Left renal pelvis (tissue), 4 donors: ENCODE data around the gene ANKUB1. TPM values are rescaled to one million over a fixed set of nuclear protein-coding genes. Genes with fewer than 3 reads are reported as not detected.
"Not testable (repeated sequence)": the region's sequence is repeated elsewhere in the genome, so short reads cannot be mapped to it uniquely, and the experiment has no call there.

Experiments used
- DNase-seq, 4 donors: peaks; one replicate each; pipeline ENCODE4 v3.0.0-alpha.2; 2013; ENCODE audit warnings: low read depth in 4 of 4, low spot score in 3 of 4
- polyA plus RNA-seq, 4 donors: library from polyadenylated mRNA; unstranded; fragments of 120-200 nt; gene quantifications; one replicate each; pipeline ENCODE4 v1.2.1, GENCODE V29; 2013; ENCODE audit not compliant: insufficient read length in 4 of 4

The ANKUB1 gene
- polyA plus RNA-seq, result under 1 TPM in 2 of 4 donors, not detected in 2; 0.63 to 0.72 TPM

DNA sequence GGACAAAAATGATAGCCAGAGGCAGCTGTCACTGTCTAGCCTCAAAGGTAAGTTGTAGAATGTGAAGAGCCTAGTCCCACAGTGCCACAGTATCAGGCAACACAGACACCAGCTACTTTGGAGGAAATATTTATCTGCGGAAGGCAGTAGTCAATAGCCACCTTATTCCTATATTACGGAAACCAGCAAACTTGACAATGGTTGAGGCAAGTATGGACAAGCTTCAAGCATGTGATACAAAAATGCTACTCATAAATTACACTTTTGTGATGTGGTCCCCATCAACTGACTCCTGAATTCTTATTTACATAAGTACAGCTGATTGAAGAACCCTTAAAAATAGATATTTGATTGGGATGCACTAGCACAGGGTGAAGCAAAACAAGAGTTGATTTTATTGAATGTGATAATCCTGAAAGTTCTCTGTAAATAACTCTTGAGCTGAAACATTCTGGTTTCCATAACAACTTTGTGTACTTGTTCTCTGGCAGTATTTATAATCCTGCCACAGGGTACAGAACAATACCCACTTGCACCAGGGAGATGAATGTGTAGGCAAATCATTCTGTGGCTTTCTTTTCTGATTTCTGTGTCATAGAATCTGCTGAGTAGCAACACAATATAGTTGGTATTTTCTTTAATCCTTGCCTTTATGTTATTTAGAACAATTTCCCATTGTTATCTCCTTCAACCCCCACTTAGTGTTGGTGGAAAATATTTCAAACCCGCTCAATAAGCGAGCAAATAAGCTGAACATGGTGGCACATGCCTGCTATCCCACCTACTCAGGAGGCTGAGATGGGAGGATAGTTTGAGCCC, at the start of gene ANKUB1:
ANKUB1 (minus strand) TSS at position 103 of the 819 bp plus-strand sequence. CDS start 188 bp downstream, outside the sequence.
- no peak for DNase-seq

GRCh38 chr3:149839896-149840295, 47.5 kb upstream of the ANKUB1 start:
- DNase-seq, result no peak

GRCh38 chr3:149839469-149839868, 47.1 kb upstream of the ANKUB1 start:
- not testable (repeated sequence) for DNase-seq

GRCh38 chr3:149838491-149838890, 46.1 kb upstream of the ANKUB1 start:
- DNase-seq, result not testable (repeated sequence)

GRCh38 chr3:149833241-149833640, 40.9 kb upstream of the ANKUB1 start:
- no peak for DNase-seq

DNA sequence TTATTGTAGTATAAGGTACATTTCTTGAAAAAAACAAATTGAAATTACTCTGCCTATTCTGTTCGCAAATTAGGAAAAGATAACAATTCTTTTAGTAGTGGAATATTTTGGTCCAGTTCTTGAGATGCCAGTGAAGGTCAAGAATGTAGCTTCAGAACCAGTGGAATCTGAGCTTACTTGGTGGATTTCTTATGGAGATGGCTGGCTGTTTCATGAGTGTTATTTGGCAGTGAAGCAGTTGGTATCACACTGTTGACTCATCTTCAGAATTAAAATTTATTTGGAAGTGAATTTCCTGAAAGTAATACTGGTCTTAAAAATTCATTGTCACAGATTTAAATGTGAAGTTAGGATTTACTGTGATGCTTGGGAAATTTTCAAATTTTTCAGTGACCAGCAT, 39.7 kb upstream of the ANKUB1 start:
- DNase-seq, result no peak

- DNase-seq, result no peak
Observed at GRCh38 chr3:149831321-149831720, 39.0 kb upstream of the ANKUB1 start.

- DNase-seq, result no peak
Observed at GRCh38 chr3:149830902-149831301, 38.5 kb upstream of the ANKUB1 start.

GRCh38 chr3:149829631-149830030, 37.3 kb upstream of the ANKUB1 start:
- not testable (repeated sequence) for DNase-seq

- no peak for DNase-seq
Observed at GRCh38 chr3:149828390-149828789, 36.0 kb upstream of the ANKUB1 start.

GRCh38 chr3:149826636-149827035, 34.3 kb upstream of the ANKUB1 start:
- no peak for DNase-seq

GRCh38 chr3:149820183-149820582, 27.8 kb upstream of the ANKUB1 start:
- DNase-seq, result no peak

GRCh38 chr3:149819432-149819831, 27.1 kb upstream of the ANKUB1 start:
- DNase-seq, result no peak

GRCh38 chr3:149816986-149817385, 24.6 kb upstream of the ANKUB1 start:
- DNase-seq, result no peak

- DNase-seq, result no peak
Observed at GRCh38 chr3:149816311-149816710, 24.0 kb upstream of the ANKUB1 start.

GRCh38 chr3:149815728-149816127, 23.4 kb upstream of the ANKUB1 start:
- DNase-seq, result no peak

DNA sequence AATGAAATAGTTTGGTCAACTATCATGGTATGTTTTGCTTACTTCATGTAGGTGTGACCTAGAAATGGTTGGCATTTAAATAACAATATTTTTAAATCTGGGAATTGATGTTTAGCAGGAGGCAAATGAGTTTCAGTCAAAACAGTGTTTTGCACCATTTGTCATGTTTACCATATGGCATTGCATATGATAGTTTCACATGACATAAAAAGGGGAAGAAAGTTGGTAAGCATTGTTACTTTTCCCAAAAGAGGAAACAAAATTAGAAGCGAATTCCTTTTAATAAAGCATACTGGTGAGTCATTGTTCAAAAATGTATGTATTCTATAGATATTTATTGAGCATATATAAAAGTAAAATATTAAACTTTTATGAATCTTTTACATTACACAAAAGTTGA, 23.0 kb upstream of the ANKUB1 start:
- DNase-seq, result no peak

- DNase-seq, result peak in 2 of 4 donors; percentile 22 to 50
Observed at GRCh38 chr3:149813367-149814281, 21.3 kb upstream of the ANKUB1 start.

DNA sequence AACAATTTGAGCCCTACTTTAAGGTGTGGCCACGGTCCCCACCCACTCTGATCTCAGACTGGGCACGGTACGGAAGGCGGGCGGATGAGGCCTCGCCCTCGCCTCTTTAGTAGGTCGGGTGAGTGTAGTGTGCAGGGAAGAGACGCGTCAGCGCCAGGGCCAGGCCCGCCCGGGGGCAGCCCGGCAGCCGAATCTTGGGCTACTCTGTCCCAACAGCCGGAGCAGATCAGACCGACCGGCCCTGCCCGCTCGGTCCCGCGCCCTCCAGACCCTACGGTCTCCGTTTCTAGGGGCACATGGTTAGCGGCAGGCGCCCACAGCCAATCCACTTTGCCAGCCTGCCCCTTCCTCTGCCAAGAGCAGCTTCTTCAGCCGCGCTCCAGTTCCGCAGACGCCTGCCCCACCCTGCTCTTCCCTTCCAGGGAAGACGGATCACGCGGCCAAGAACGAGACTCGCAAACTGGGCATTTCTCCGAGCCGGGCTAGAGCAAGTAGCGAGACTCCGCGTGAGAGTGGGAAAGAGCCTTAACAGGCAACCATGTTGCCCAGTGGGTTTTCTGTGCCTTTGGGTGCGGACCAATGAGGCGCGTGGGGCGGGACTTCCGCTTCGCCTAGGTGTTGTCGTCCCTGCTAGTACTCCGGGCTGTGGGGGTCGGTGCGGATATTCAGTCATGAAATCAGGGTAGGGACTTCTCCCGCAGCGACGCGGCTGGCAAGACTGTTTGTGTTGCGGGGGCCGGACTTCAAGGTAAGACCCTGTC, 20.4 kb upstream of the ANKUB1 start, which contains the start of gene RNF13:
RNF13 (plus strand) TSS at position 610 of the 761 bp plus-strand sequence. CDS start 32,812 bp downstream, outside the sequence.
- peak; percentile 87 to 92 (median 88) for DNase-seq

DNA sequence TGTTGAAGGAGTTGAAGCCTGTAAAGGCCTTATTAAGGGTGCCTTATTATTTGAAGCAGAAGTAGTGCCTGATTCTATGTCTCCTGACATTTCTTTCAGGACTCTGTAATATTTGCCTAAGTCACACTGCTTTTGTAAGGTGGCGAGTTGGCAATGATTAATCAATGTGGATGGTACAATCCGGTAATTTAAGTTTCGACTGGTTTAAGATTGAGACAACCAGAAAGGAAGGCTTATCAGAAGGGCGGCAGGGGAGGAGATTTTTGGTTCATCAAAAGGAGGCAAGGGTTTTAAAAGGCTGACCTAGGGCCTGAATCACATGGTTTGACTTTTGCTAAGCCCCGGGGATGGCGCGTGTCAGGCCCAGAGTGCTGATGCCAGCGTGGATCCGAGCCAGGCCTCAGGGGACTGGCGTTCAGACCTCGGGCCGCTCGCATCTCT, 19.8 kb upstream of the ANKUB1 start:
- peak in 1 of 4 donors; percentile 20 for DNase-seq
